Measurements from ENCODE around the gene HIP1R. TPM values are rescaled to one million over a fixed set of nuclear protein-coding genes. Genes with fewer than 3 reads are reported as not detected.

The HIP1R gene
- total and polyA plus RNA-seq, 2 of the 13 experiments (the other 11 are each of a cell fraction or from before 2014, with no cell fraction given): 18.4 to 25.5 TPM

- TF ChIP-seq HIC2 (CRISPR knock-in tag; IDR thresholded peaks at IDR 0.05; ENCODE audit: low read depth) (peak; percentile 69; the same call in 1 of the 2 replicates), ZBTB46 (CRISPR knock-in tag; IDR thresholded peaks at IDR 0.05; ENCODE audit: borderline replicate concordance) (no peak), CERS6 (CRISPR knock-in tag; IDR thresholded peaks at IDR 0.05) (no peak), TCF12 (IDR thresholded peaks at IDR 0.05) (no peak), TCF12 (CRISPR knock-in tag; IDR thresholded peaks at IDR 0.05) (no peak), FOXP4 (CRISPR knock-in tag; IDR thresholded peaks at IDR 0.05) (no peak), HNF4A (CRISPR knock-in tag; IDR thresholded peaks at IDR 0.05) (peak; percentile 76), YY1 (IDR thresholded peaks at IDR 0.05; ENCODE audit: insufficient read depth, insufficient replicate concordance, low read depth, low read length) (no peak), ZNF143 (CRISPR knock-in tag; IDR thresholded peaks at IDR 0.05) (no peak), ZNF776 (CRISPR knock-in tag; IDR thresholded peaks at IDR 0.05) (no peak), CEBPG (CRISPR knock-in tag; IDR thresholded peaks at IDR 0.05) (no peak)
Observed at GRCh38 chr12:122843455-122843854, 8.2 kb downstream of the HIP1R start (continued).

Measured in HepG2 (cell line).